Caco-2 (cell line): ENCODE measurements around the gene BCL2. TPM values are rescaled to one million over a fixed set of nuclear protein-coding genes. Genes with fewer than 3 reads are reported as not detected.

Experiments
- BruUV-seq: library from RNA; stranded (reverse); fragments of 400-500 nt; replicated peaks from 2 replicates; lab custom pipeline; 2021; lab: Mats Ljungman, UMichigan
- CTCF ChIA-PET: fragments of 300-600 bp; sonication (Branson Sonifier 250); formaldehyde crosslinking; loops from one replicate; lab custom pipeline; 2022; ENCODE audit warnings: antibody characterized with exemption; lab: Charles Lee
- POLR2A ChIA-PET: fragments of 300-600 bp; sonication (Branson Sonifier 250); formaldehyde crosslinking; loops from one replicate; lab custom pipeline; 2022; ENCODE audit warnings: antibody characterized with exemption; lab: Charles Lee
- DNase-seq, 2 experiments: peaks; one replicate each; pipeline versions ENCODE4 v3.0.0 to v3.0.0-alpha.2; 2020 to 2022
- H3K27me3 ChIP-seq: replicated peaks from 2 replicates; pipeline ENCODE4 v1.6.0; 2011; ENCODE audit warnings: low read length; ENCODE audit not compliant: control insufficient read depth, insufficient read depth
- H3K36me3 ChIP-seq: 2 replicates; pipeline ENCODE4 v1.5.1; 2011; ENCODE audit warnings: low read length; ENCODE audit not compliant: control insufficient read depth, insufficient read depth
- H3K4me1 ChIP-seq: fragments of 250-450 bp; sonication (Bioruptor Pico); 2 replicates; pipeline ENCODE4 v1.5.1; 2020; ENCODE audit warnings: mild to moderate bottlenecking
- H3K4me3 ChIP-seq: 2 replicates; pipeline ENCODE4 v1.5.1; 2011; ENCODE audit warnings: low read depth, mild to moderate bottlenecking, control low read depth, low read length
- H3K9me3 ChIP-seq: fragments of 250-450 bp; sonication (Bioruptor Pico); 2 replicates; pipeline ENCODE4 v1.5.1; 2020; ENCODE audit warnings: mild to moderate bottlenecking, moderate library complexity
- H3K27ac Mint-ChIP-seq: one replicate; pipeline ENCODE4 v1.8.0; 2022; ENCODE audit warnings: mixed read lengths; ENCODE audit not compliant: unreplicated experiment
- H3K27me3 Mint-ChIP-seq: one replicate; pipeline ENCODE4 v1.8.0; 2022; ENCODE audit warnings: mixed read lengths; ENCODE audit not compliant: insufficient read depth, unreplicated experiment
- H3K36me3 Mint-ChIP-seq: one replicate; pipeline ENCODE4 v1.8.0; 2022; ENCODE audit warnings: mild to moderate bottlenecking, mixed read lengths; ENCODE audit not compliant: insufficient read depth, unreplicated experiment
- H3K4me1 Mint-ChIP-seq: one replicate; pipeline ENCODE4 v1.8.0; 2022; ENCODE audit warnings: low read depth, mixed read lengths; ENCODE audit not compliant: unreplicated experiment
- H3K4me3 Mint-ChIP-seq: one replicate; pipeline ENCODE4 v1.8.0; 2022; ENCODE audit warnings: mild to moderate bottlenecking, moderate library complexity, mixed read lengths; ENCODE audit not compliant: unreplicated experiment
- H3K9me3 Mint-ChIP-seq: one replicate; pipeline ENCODE4 v1.8.0; 2022; ENCODE audit warnings: mixed read lengths; ENCODE audit not compliant: unreplicated experiment
- intact Hi-C: fragments of 100-400 bp; cut with micrococcal nuclease; formaldehyde crosslinking; loops from one replicate; pipeline ENCODE4 v1.10.0; 2022; ENCODE audit not compliant: unreplicated experiment
- total RNA-seq: library from RNA; stranded (reverse); gene quantifications from 2 replicates; pipeline ENCODE4 v1.2.3, GENCODE V29; 2022
- TF ChIP-seq, protein P1 (sequence below), 2 experiments: fragments of 200-600 bp in 1 of 2; IDR thresholded peaks; 1 replicate in 1 of 2; 2 replicates in 1 of 2; pipeline versions ENCODE4 v1.5.1 to v1.8.0; 2011 to 2022; ENCODE audit warnings: antibody characterized with exemption in 1 of 2, control low read depth in 1 of 2, inconsistent platforms in 1 of 2, low read depth in 1 of 2, low read length in 1 of 2, mild to moderate bottlenecking in 1 of 2, moderate library complexity in 1 of 2; ENCODE audit not compliant: insufficient read depth in 1 of 2, severe bottlenecking in 1 of 2, unreplicated experiment in 1 of 2

BCL2 gene
- total RNA-seq, 1 experiment from 2014 or later = 6.5 TPM

DNA sequence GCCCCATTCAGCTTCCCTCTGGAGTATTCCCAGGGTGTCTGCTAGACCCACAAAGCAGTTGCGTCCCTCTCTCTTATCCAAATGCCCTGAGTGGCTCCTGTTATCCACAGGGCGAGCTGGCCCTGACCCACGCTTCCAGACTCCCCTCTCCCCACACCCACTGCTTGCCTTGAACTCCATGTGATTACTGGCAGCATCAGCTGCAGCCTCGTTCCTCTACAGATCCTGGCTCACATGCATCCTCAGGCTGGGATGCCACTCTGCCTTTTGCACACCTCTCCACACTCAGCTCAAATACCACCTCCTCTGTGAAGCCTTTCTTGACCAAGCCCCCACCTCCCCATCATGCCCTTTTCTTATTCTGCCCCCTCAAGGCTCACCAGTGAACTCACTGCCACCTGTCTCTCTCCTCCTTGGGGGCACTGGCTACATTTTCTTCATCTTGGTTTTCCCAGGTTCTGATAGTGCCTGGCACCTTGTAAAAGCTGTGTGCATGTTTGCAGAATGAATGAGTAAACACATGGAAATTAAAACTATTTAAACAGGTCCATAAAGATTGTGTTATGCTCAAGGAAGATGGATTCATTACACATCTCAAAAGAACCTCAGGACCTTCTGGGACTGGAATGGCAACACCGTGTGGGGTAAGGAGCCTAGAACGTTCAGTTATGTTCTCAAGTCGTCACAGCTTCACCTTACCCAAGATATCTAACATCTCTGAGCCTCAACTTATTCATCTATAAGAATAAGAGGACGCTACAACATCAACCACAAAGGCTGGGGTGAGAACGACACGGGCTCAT lies 165.0 kb downstream of the BCL2 start:
- Histone ChIP-seq H3K4me1 (no peaks in the 10 kb centered on the region), H3K27me3 (no peaks in the 10 kb centered on the region), H3K36me3 (no peaks in the 10 kb centered on the region), H3K4me3 (no peak overlapping the region), H3K9me3 (no peaks in the 10 kb centered on the region)
- TF ChIP-seq, protein P1, sequence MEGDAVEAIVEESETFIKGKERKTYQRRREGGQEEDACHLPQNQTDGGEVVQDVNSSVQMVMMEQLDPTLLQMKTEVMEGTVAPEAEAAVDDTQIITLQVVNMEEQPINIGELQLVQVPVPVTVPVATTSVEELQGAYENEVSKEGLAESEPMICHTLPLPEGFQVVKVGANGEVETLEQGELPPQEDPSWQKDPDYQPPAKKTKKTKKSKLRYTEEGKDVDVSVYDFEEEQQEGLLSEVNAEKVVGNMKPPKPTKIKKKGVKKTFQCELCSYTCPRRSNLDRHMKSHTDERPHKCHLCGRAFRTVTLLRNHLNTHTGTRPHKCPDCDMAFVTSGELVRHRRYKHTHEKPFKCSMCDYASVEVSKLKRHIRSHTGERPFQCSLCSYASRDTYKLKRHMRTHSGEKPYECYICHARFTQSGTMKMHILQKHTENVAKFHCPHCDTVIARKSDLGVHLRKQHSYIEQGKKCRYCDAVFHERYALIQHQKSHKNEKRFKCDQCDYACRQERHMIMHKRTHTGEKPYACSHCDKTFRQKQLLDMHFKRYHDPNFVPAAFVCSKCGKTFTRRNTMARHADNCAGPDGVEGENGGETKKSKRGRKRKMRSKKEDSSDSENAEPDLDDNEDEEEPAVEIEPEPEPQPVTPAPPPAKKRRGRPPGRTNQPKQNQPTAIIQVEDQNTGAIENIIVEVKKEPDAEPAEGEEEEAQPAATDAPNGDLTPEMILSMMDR (IDR thresholded peaks at IDR 0.05; ENCODE audit: insufficient read depth in 1 of 2, low read depth in 1 of 2, low read length in 1 of 2, severe bottlenecking in 1 of 2, unreplicated experiment in 1 of 2) = no peak
- no peak for DNase-seq
- BruUV-seq = no TSS peak
- ChIA-PET CTCF (no interaction called here), POLR2A (no interaction called here)
- no peak overlapping the region for H3K4me3 Mint-ChIP-seq
- intact Hi-C loops = no loop called here
- no peaks in the 10 kb centered on the region for H3K9me3 Mint-ChIP-seq
- no peaks in the 10 kb centered on the region for H3K4me1 Mint-ChIP-seq
- H3K36me3 Mint-ChIP-seq = no peaks in the 10 kb centered on the region
- H3K27me3 Mint-ChIP-seq = no peaks in the 10 kb centered on the region
- H3K27ac Mint-ChIP-seq = no peak overlapping the region

DNA sequence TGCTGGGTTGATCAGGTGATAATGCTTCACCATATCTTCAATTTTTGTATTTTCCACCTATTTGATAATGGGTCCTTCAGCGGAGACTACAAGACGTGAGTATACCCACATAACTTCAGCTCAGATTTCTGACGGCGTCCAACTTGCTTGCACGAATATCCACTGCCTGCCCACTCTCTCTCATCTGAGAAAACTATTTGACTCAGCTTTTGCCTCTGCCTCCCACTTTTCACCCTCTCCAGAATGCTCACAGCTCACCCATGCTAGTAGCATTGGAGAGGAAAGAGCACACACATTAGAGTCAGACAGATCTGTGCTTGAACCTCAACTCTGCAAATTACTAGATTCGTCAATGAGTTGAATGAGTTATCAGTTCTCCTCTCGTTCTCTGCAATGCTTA lies 166.8 kb downstream of the BCL2 start:
- BruUV-seq = no TSS peak
- CTCF ChIA-PET = no interaction called here
- intact Hi-C loops = no loop called here

DNA sequence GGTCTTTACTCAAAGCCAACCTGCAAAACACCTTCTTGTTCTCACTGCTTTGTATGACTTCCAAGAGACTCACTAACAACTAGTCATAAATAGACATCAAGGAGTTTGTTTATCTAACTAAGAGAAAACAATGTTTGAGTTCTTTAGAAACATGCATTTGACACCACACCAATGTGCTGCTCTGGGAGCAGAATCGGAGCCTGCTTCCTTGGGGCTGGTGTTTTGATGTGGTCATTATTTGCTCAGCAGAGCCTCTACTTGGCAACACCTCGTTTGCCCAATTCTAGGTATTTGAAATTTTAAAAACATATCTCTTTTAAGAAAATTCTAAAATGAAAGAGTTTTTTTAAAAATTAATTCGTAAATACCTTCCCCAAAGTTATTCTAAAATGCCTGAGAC lies 167.5 kb downstream of the BCL2 start:
- no peaks in the 10 kb centered on the region for H3K4me1 ChIP-seq
- no peak for DNase-seq
- no peaks in the 10 kb centered on the region for H3K9me3 ChIP-seq
- TF ChIP-seq, protein P1 (IDR thresholded peaks at IDR 0.05; ENCODE audit: insufficient read depth in 1 of 2, low read depth in 1 of 2, low read length in 1 of 2, severe bottlenecking in 1 of 2, unreplicated experiment in 1 of 2) = no peak
- Mint-ChIP-seq H3K27me3 (no peaks in the 10 kb centered on the region), H3K36me3 (no peaks in the 10 kb centered on the region), H3K27ac (no peak overlapping the region), H3K4me1 (no peaks in the 10 kb centered on the region), H3K9me3 (no peaks in the 10 kb centered on the region), H3K4me3 (no peak overlapping the region)
- no TSS peak for BruUV-seq
- no peaks in the 10 kb centered on the region for H3K36me3 ChIP-seq
- ChIA-PET POLR2A (no interaction called here), CTCF (no interaction called here)
- intact Hi-C loops = no loop called here
- H3K27me3 ChIP-seq = no peaks in the 10 kb centered on the region
- H3K4me3 ChIP-seq = no peak overlapping the region

More for the DNA sequence above, 166.8 kb downstream of the BCL2 start:
- Histone ChIP-seq H3K4me1 (no peaks in the 10 kb centered on the region), H3K36me3 (no peaks in the 10 kb centered on the region), H3K9me3 (no peaks in the 10 kb centered on the region), H3K27me3 (no peaks in the 10 kb centered on the region), H3K4me3 (no peak overlapping the region)
- Mint-ChIP-seq H3K27ac (no peak overlapping the region), H3K4me1 (no peaks in the 10 kb centered on the region), H3K4me3 (no peak overlapping the region), H3K36me3 (no peaks in the 10 kb centered on the region), H3K9me3 (no peaks in the 10 kb centered on the region), H3K27me3 (no peaks in the 10 kb centered on the region)
- TF ChIP-seq, protein P1 (IDR thresholded peaks at IDR 0.05; ENCODE audit: insufficient read depth in 1 of 2, low read depth in 1 of 2, low read length in 1 of 2, severe bottlenecking in 1 of 2, unreplicated experiment in 1 of 2) = no peak
- POLR2A ChIA-PET = no interaction called here
- DNase-seq = no peak
